Hepatocyte (in vitro differentiated cells): Measurements from ENCODE around the gene TMEM33. TPM values are rescaled to one million over a fixed set of nuclear protein-coding genes. Genes with fewer than 3 reads are reported as not detected.

ENCODE experiments used
- DNase-seq: peaks from one replicate; pipeline ENCODE4 v3.0.0-alpha.2; 2016; ENCODE audit warnings: low spot score
- H2AFZ ChIP-seq: fragments of 200-600 bp; sonication (generic); 2 replicates; pipeline ENCODE4 v1.6.0; 2016; ENCODE audit warnings: antibody characterized with exemption, mild to moderate bottlenecking
- H3K27ac ChIP-seq: fragments of 200-600 bp; sonication (generic); 2 replicates; pipeline ENCODE4 v1.5.1; 2016; ENCODE audit warnings: mild to moderate bottlenecking
- H3K27me3 ChIP-seq: fragments of 200-600 bp; sonication (generic); 2 replicates; pipeline ENCODE4 v1.6.1; 2016
- H3K36me3 ChIP-seq: fragments of 200-600 bp; sonication (generic); replicated peaks from 2 replicates; pipeline ENCODE4 v1.5.1; 2016; ENCODE audit warnings: low read depth; ENCODE audit not compliant: insufficient read depth
- H3K4me1 ChIP-seq: fragments of 200-600 bp; sonication (generic); 2 replicates; pipeline ENCODE4 v1.5.1; 2016; ENCODE audit warnings: mild to moderate bottlenecking, moderate library complexity; ENCODE audit not compliant: insufficient read depth
- H3K4me2 ChIP-seq: fragments of 200-600 bp; sonication (generic); 2 replicates; pipeline ENCODE4 v1.6.0; 2016
- H3K4me3 ChIP-seq: fragments of 200-600 bp; sonication (generic); 2 replicates; pipeline ENCODE4 v1.5.1; 2016; ENCODE audit warnings: mild to moderate bottlenecking
- H3K79me2 ChIP-seq: fragments of 200-600 bp; sonication (generic); 2 replicates; pipeline ENCODE4 v1.6.0; 2017; ENCODE audit warnings: mild to moderate bottlenecking
- H3K9me2 ChIP-seq: fragments of 200-600 bp; sonication (generic); replicated peaks from 2 replicates; pipeline ENCODE4 v1.6.0; 2017; ENCODE audit warnings: mild to moderate bottlenecking; ENCODE audit not compliant: insufficient read depth
- H3K9me3 ChIP-seq: fragments of 200-600 bp; sonication (generic); 2 replicates; pipeline ENCODE4 v1.5.1; 2016; ENCODE audit warnings: low read depth, mild to moderate bottlenecking
- H4K20me1 ChIP-seq: fragments of 200-600 bp; sonication (generic); 2 replicates; pipeline ENCODE4 v1.6.0; 2016; ENCODE audit warnings: mild to moderate bottlenecking; ENCODE audit not compliant: insufficient read depth, poor library complexity, severe bottlenecking
- CTCF ChIP-seq: fragments of 200-600 bp; sonication (generic); IDR thresholded peaks from 2 replicates; pipeline ENCODE4 v1.5.1; 2016; ENCODE audit warnings: antibody characterized with exemption, mild to moderate bottlenecking; ENCODE audit not compliant: poor library complexity
- EZH2 ChIP-seq: fragments of 200-600 bp; sonication (generic); IDR thresholded peaks from 2 replicates; pipeline ENCODE4 v1.6.1; 2016; ENCODE audit warnings: antibody characterized with exemption, mild to moderate bottlenecking, borderline replicate concordance
- EZH2phosphoT487 ChIP-seq: fragments of 200-600 bp; sonication (generic); IDR thresholded peaks from one replicate; pipeline ENCODE4 v1.6.1; 2018; ENCODE audit warnings: antibody characterized with exemption, mild to moderate bottlenecking, low read depth, moderate library complexity; ENCODE audit not compliant: unreplicated experiment, severe bottlenecking
- WGBS: methylation state at CpG from one replicate; pipeline ENCODE4 v1.1.6; 2016; ENCODE audit warnings: low lambda C conversion rate; ENCODE audit errors: missing lambda C conversion rate; 5-methylcytosine and 5-hydroxymethylcytosine counted together
- polyA plus RNA-seq: library from polyadenylated mRNA; unstranded; fragments of >200 nt; fragmentation: Nextera tagmentation; extraction: Ambion mirVana; gene quantifications from 2 replicates; pipeline ENCODE4 v1.2.1, GENCODE V29; 2016
- total RNA-seq: library from RNA; depleted of rRNA; stranded (reverse); fragments of >200 nt; gene quantifications from 2 replicates; pipeline ENCODE4 v1.2.3, GENCODE V29; 2014

Gene TMEM33
- total and polyA plus RNA-seq, 2 experiments from 2014 or later, result 38.3 to 77.6 TPM

DNA sequence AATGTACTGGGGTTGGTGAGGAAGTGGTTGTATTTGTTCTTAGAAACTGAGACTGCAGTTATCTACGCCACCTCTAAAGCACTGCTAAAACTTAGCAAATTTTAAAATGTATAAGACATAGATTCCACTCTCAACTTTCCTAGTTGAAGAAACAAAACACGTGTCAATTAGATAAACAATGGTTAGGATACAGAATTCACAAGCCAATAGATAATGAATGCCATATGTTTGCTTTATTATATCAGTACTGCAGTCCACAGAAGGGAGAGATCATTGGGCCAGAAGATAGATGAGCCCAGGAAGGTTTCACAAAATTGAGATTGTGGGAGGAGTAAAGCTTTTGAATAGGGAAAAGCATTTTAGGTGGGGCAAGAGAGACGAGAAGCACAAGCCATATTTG lies 14.3 kb downstream of the TMEM33 start:
- Histone ChIP-seq H3K4me3 (no peak overlapping the region), H3K4me1 (no peaks in the 10 kb centered on the region), H3K27me3 (no peaks in the 10 kb centered on the region), H2AFZ (no peak overlapping the region), H4K20me1 (no peaks in the 10 kb centered on the region), H3K79me2 (no peaks in the 10 kb centered on the region), H3K9me2 (no peaks in the 10 kb centered on the region), H3K27ac (no peak overlapping the region), H3K4me2 (no peak overlapping the region), H3K36me3 (peaks cover 10% of the 10 kb centered on the region), H3K9me3 (no peaks in the 10 kb centered on the region)
- TF ChIP-seq EZH2phosphoT487 (no peak), CTCF (no peak), EZH2 (no peak)
- WGBS, result 86% methylated on average over 3 of the region's 3 CpGs
- DNase-seq, result no peak

GRCh38 chr4:41957634-41958033 lies 22.4 kb downstream of the TMEM33 start:
- Histone ChIP-seq H3K4me3 (no peak overlapping the region), H3K4me2 (no peak overlapping the region), H3K79me2 (no peaks in the 10 kb centered on the region), H3K36me3 (no peaks in the 10 kb centered on the region), H4K20me1 (no peaks in the 10 kb centered on the region), H2AFZ (no peak overlapping the region), H3K4me1 (no peaks in the 10 kb centered on the region), H3K27me3 (no peaks in the 10 kb centered on the region), H3K9me2 (no peaks in the 10 kb centered on the region), H3K9me3 (no peaks in the 10 kb centered on the region), H3K27ac (no peak overlapping the region)
- WGBS, result 32% methylated on average over 1 of the region's 1 CpG
- TF ChIP-seq EZH2 (no peak), CTCF (peak; percentile 36)
- DNase-seq, result peak; percentile 10

DNA sequence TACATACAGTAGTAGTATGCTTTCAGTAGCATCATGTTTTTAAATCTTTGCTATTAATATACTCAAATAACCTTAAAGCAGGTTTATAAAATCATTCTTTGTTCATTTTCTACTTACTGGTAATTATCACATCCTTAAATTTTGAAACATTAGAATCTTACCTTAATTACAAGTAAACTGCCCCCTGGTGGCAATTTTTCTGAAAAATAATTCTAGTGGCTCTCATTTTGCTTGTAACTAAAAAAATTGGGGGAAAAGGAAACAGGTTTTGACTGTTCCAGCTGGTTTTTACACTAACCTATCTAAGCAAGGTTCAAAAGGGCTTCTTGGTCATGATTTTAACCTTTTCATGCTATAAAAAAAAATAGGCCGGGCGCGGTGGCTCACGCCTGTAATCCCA lies 27.9 kb downstream of the TMEM33 start:
- Histone ChIP-seq H3K27me3 (no peaks in the 10 kb centered on the region), H3K4me2 (no peak overlapping the region), H3K79me2 (no peaks in the 10 kb centered on the region), H4K20me1 (no peaks in the 10 kb centered on the region), H3K9me3 (no peaks in the 10 kb centered on the region), H3K9me2 (no peaks in the 10 kb centered on the region), H3K4me1 (no peaks in the 10 kb centered on the region), H2AFZ (no peak overlapping the region), H3K27ac (no peak overlapping the region), H3K4me3 (no peak overlapping the region), H3K36me3 (no peaks in the 10 kb centered on the region)
- DNase-seq, result peak; percentile 24
- TF ChIP-seq CTCF, result peak; percentile 42
- no peak for TF ChIP-seq EZH2
- TF ChIP-seq EZH2phosphoT487, result no peak
- WGBS, result 97% methylated on average over 4 of the region's 4 CpGs

GRCh38 chr4:41964401-41964800 lies 29.2 kb downstream of the TMEM33 start:
- no peaks in the 10 kb centered on the region for H3K9me2 ChIP-seq
- 100% methylated on average over 1 of the region's 1 CpG for WGBS
- no peaks in the 10 kb centered on the region for H3K79me2 ChIP-seq
- H3K27ac ChIP-seq, result no peak overlapping the region
- TF ChIP-seq CTCF, result no peak
- TF ChIP-seq EZH2phosphoT487, result no peak
- no peak for TF ChIP-seq EZH2
- H3K4me1 ChIP-seq, result no peaks in the 10 kb centered on the region
- H3K9me3 ChIP-seq, result no peaks in the 10 kb centered on the region
- no peak for DNase-seq
- H4K20me1 ChIP-seq, result no peaks in the 10 kb centered on the region
- no peak overlapping the region for H3K4me2 ChIP-seq
- H3K36me3 ChIP-seq, result no peaks in the 10 kb centered on the region
- no peak overlapping the region for H2AFZ ChIP-seq
- no peak overlapping the region for H3K4me3 ChIP-seq
- no peaks in the 10 kb centered on the region for H3K27me3 ChIP-seq
